Transverse colon (tissue), 4 donors: ENCODE data around the gene TGM4. TPM values are rescaled to one million over a fixed set of nuclear protein-coding genes. Genes with fewer than 3 reads are reported as not detected.

Source experiments
- DNase-seq: peaks from one replicate; pipeline ENCODE4 v3.0.0-alpha.2; 2019
- H3K27ac ChIP-seq, 4 donors: fragments of 200-600 bp; sonication (generic); 2 replicates each; pipeline ENCODE4 v1.5.1; 2016 to 2018; ENCODE audit warnings: inconsistent platforms in 4 of 4
- H3K27me3 ChIP-seq: fragments of 200-600 bp; sonication (generic); 2 replicates; pipeline ENCODE4 v1.5.1; 2017; ENCODE audit warnings: inconsistent platforms
- H3K36me3 ChIP-seq, 4 donors: fragments of 200-600 bp; sonication (generic); 2 replicates each; pipeline ENCODE4 v1.5.1; 2017 to 2019; ENCODE audit warnings: inconsistent platforms in 4 of 4
- H3K4me1 ChIP-seq, 4 donors: fragments of 200-600 bp; sonication (generic); 2 replicates each; pipeline ENCODE4 v1.5.1; 2017 to 2020; ENCODE audit warnings: inconsistent platforms in 4 of 4
- H3K4me3 ChIP-seq, 4 donors: fragments of 200-600 bp; sonication (generic); 1 replicate in 1 of 4; 2 replicates in 3 of 4; pipeline versions ENCODE4 v1.5.1 to v1.6.1; 2017 to 2019; ENCODE audit warnings: inconsistent platforms in 4 of 4
- H3K9me3 ChIP-seq, 2 donors: fragments of 200-600 bp; sonication (generic); 2 replicates each; pipeline ENCODE4 v1.5.1; 2017 to 2019; ENCODE audit warnings: inconsistent platforms in 2 of 2
- CTCF ChIP-seq, 5 experiments: fragments of 200-600 bp in 3 of 5; fragments of 450-650 bp in 2 of 5; sonication (generic) in 3 of 5; IDR thresholded peaks; 1 replicate in 2 of 5; 2 replicates in 3 of 5; pipeline ENCODE4 v1.5.1; 2016 to 2017; ENCODE audit warnings: antibody characterized with exemption in 5 of 5, inconsistent platforms in 3 of 5, mild to moderate bottlenecking in 2 of 5, moderate library complexity in 1 of 5
- EP300 ChIP-seq: sonication (generic); formaldehyde crosslinking; IDR thresholded peaks from one replicate; pipeline ENCODE4 v1.6.1; 2017; ENCODE audit warnings: antibody characterized with exemption, low read depth
- POLR2A ChIP-seq: fragments of 450-650 bp; IDR thresholded peaks from one replicate; pipeline ENCODE4 v1.6.1; 2016; ENCODE audit warnings: antibody characterized with exemption, mild to moderate bottlenecking, moderate library complexity
- POLR2AphosphoS5 ChIP-seq, 3 donors: sonication (generic); formaldehyde crosslinking; IDR thresholded peaks; one replicate each; pipeline ENCODE4 v1.6.1; 2016; ENCODE audit warnings: antibody characterized with exemption in 3 of 3
- WGBS, 2 donors: methylation state at CpG; one replicate each; pipeline ENCODE4 v1.1.5; 2018; ENCODE audit warnings: low coverage in 1 of 2; 5-methylcytosine and 5-hydroxymethylcytosine counted together
- in situ Hi-C, 4 donors: fragments of 200-750 bp; cut with MboI; loops; one replicate each; pipeline versions ENCODE4 v1.15.0 to v1.15.1; 2017; ENCODE audit warnings: low sequenced_read_pairs in 3 of 4, low pct_ligation_motif_present in 1 of 4, low pct_unique_long_range_greater_than_20kb in 1 of 4
- intact Hi-C: fragments of 100-400 bp; cut with DNase I; formaldehyde crosslinking; loops from one replicate; pipeline ENCODE4 v1.15.1; 2023; ENCODE audit warnings: low total_unique reads
- total RNA-seq, 4 donors: library from RNA; depleted of rRNA; stranded (reverse); fragments of >200 nt; gene quantifications; one replicate each; pipeline ENCODE4 v1.1.0, GENCODE V29; 2016

Gene TGM4
- total RNA-seq, 4 donors from 2014 or later, result not detected

DNA sequence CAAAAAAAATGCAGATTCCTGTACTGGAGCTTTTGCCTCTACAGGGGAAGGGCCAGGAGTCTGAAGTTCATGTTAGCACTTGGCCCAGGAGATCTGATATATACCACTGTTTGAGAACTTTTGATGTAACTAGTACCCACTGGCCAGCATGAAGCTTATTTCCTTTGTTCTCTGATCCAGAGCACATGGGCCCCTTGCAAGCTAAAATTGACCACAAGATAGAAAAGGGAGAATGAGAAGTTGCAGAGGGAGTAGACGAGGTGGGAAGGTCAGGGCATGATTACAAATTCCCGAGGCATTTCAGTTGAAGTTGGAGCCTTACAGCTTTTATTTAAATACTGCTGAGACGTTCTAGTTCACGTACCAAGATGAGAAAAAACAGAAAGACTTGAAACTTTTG, 28.2 kb downstream of the TGM4 start:
- peaks cover 18% of the 10 kb centered on the region for H3K27me3 ChIP-seq
- no peaks in the 10 kb centered on the region for H3K4me1 ChIP-seq
- no peak for TF ChIP-seq EP300
- no peak for TF ChIP-seq POLR2AphosphoS5 (IDR thresholded peaks at IDR 0.05)
- no peak for TF ChIP-seq POLR2A
- no peak for TF ChIP-seq CTCF (IDR thresholded peaks at IDR 0.05)
- 45 to 57% methylated on average over 2 to 4 of the region's 4 CpGs for WGBS, 2 donors
- in situ Hi-C loops, result loop anchor here in 2 of 4 donors (10.0 to 25.0 kb wide), 2 partner anchors 365 to 368 kb away; no protein-coding TSS in a partner anchor
- no peak overlapping the region for H3K4me3 ChIP-seq
- no peaks in the 10 kb centered on the region for H3K36me3 ChIP-seq
- no peaks in the 10 kb centered on the region for H3K9me3 ChIP-seq
- intact Hi-C loops, result no loop called here
- no peak for DNase-seq
- H3K27ac ChIP-seq, result no peak overlapping the region

GRCh38 chr3:44903314-44903713, 28.9 kb downstream of the TGM4 start:
- Histone ChIP-seq H3K36me3 (no peaks in the 10 kb centered on the region), H3K4me3 (no peak overlapping the region), H3K27me3 (peaks cover 17% of the 10 kb centered on the region), H3K27ac (no peak overlapping the region), H3K4me1 (no peaks in the 10 kb centered on the region), H3K9me3 (no peaks in the 10 kb centered on the region)
- in situ Hi-C loops (loop anchor here in 2 of 4 donors (10.0 to 25.0 kb wide), 2 partner anchors 366 to 369 kb away; no protein-coding TSS in a partner anchor), intact Hi-C loops (no loop called here)
- 39% methylated on average over 2 of the region's 2 CpGs; no CpG with 5 or more reads in 1 of the 2 donors for WGBS, 2 donors
- TF ChIP-seq CTCF (IDR thresholded peaks at IDR 0.05), result no peak
- no peak for TF ChIP-seq EP300
- no peak for TF ChIP-seq POLR2A
- TF ChIP-seq POLR2AphosphoS5 (IDR thresholded peaks at IDR 0.05), result no peak
- DNase-seq, result no peak

DNA sequence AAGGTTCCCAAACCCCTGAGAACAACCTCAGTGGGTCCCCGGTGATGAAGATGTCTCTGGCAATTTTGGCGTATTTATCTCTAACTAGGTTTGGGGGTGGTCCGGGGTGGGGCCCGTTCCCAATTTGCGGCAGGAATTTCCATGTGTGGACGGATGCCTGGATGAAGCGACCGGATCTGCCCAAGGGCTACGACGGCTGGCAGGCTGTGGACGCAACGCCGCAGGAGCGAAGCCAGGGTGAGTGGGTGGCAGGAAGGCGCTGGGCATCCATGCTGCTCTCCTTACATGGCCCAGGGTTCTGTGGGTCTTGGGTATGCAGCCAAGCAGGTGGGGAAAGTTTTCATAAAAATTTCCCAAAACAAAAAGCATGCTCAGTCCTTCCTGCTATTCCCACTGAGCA, 29.3 kb downstream of the TGM4 start:
- intact Hi-C loops, result no loop called here
- in situ Hi-C loops, result loop anchor here in 2 of 4 donors (10.0 to 25.0 kb wide), 2 partner anchors 366 to 369 kb away; no protein-coding TSS in a partner anchor
- WGBS, 2 donors, result 91% methylated on average over 15 of the region's 15 CpGs; no CpG with 5 or more reads in 1 of the 2 donors
- H3K4me1 ChIP-seq, result no peaks in the 10 kb centered on the region
- no peak for DNase-seq
- H3K27me3 ChIP-seq, result peaks cover 17% of the 10 kb centered on the region
- no peak overlapping the region for H3K4me3 ChIP-seq
- no peaks in the 10 kb centered on the region for H3K36me3 ChIP-seq
- H3K9me3 ChIP-seq, result no peaks in the 10 kb centered on the region
- no peak overlapping the region for H3K27ac ChIP-seq
- TF ChIP-seq EP300 (no peak), POLR2AphosphoS5 (IDR thresholded peaks at IDR 0.05) (no peak), CTCF (IDR thresholded peaks at IDR 0.05) (no peak), POLR2A (no peak)

DNA sequence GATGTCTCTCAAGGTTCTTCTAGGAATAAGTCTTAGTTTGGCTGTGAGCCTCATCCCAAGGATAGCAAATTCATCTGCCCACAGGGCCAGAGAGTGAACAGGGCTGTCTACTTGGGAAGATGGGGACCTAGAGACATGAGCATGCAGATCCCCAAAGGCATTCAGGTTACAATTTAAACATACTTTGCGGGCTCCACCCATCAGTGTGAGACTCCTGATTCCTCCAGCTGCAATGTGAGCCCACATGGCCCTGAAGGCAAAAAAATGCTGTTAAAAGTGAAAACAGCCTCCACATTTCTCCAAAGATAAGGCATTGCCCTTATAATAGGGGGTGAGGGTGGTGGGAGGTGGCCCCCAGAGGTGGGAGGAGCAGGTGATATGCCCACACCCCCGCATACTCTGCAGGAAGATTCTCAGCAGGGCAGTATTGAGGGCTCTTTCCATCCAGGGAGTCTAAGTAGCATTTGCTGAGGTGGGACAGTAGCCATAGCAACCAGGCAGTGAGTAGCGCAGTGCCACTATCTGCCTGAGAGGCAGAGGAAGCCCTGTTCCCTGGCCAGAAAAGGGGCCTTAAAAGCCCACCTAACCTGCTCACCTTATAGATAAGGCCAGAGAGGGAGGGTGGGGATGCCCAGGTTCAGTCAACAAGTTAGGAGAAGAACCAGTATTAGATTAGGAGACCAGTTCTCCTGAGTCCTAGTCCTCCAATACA, 31.2 kb downstream of the TGM4 start:
- peaks cover 20% of the 10 kb centered on the region for H3K27me3 ChIP-seq
- H3K27ac ChIP-seq, result no peak overlapping the region
- TF ChIP-seq POLR2A (no peak), EP300 (no peak), POLR2AphosphoS5 (IDR thresholded peaks at IDR 0.05) (no peak), CTCF (IDR thresholded peaks at IDR 0.05) (no peak)
- H3K4me1 ChIP-seq, result no peaks in the 10 kb centered on the region
- H3K9me3 ChIP-seq, result no peaks in the 10 kb centered on the region
- intact Hi-C loops (no loop called here), in situ Hi-C loops (loop anchor here in 2 of 4 donors (10.0 to 25.0 kb wide), 2 partner anchors 368 to 371 kb away; no protein-coding TSS in a partner anchor)
- no peak overlapping the region for H3K4me3 ChIP-seq
- DNase-seq, result no peak
- 75% methylated on average over 3 of the region's 3 CpGs; no CpG with 5 or more reads in 1 of the 2 donors for WGBS, 2 donors
- no peaks in the 10 kb centered on the region for H3K36me3 ChIP-seq
